Lung (tissue), 12 donors: ENCODE results near the gene C16orf92. TPM values are rescaled to one million over a fixed set of nuclear protein-coding genes. Genes with fewer than 3 reads are reported as not detected.

Experiments used
- ATAC-seq: fragments of 200-7000 bp; cut with Tn5 transposase; one replicate; pipeline ENCODE4 v1.9.1; 2020; ENCODE audit warnings: moderate number of reproducible peaks; ENCODE audit not compliant: insufficient read depth, low FRiP score
- DNase-seq, 3 donors: peaks; one replicate each; pipeline ENCODE4 v3.0.0-alpha.2; 2013 to 2017
- H3K27ac ChIP-seq, 2 donors: one replicate each; pipeline ENCODE4 v1.5.1; 2013; ENCODE audit warnings: mild to moderate bottlenecking in 2 of 2, moderate library complexity in 2 of 2, control low read depth in 1 of 2, inconsistent platforms in 1 of 2, low read depth in 1 of 2, low read length in 1 of 2
- H3K27me3 ChIP-seq, 3 donors: one replicate each; pipeline ENCODE4 v1.5.1; 2013; ENCODE audit warnings: low read length in 2 of 3; ENCODE audit not compliant: control insufficient read depth in 3 of 3, insufficient read depth in 3 of 3
- H3K36me3 ChIP-seq, 4 donors: one replicate each; pipeline ENCODE4 v1.5.1; 2013; ENCODE audit warnings: low read length in 4 of 4, mild to moderate bottlenecking in 1 of 4, moderate library complexity in 1 of 4; ENCODE audit not compliant: control insufficient read depth in 4 of 4, insufficient read depth in 4 of 4
- H3K4me1 ChIP-seq, 5 donors: one replicate each; pipeline ENCODE4 v1.5.1; 2013; ENCODE audit warnings: low read length in 5 of 5, mild to moderate bottlenecking in 2 of 5, moderate library complexity in 1 of 5; ENCODE audit not compliant: control insufficient read depth in 5 of 5, insufficient read depth in 5 of 5
- H3K4me3 ChIP-seq: one replicate; pipeline ENCODE4 v1.5.1; 2013; ENCODE audit warnings: mild to moderate bottlenecking, control low read depth, moderate library complexity
- H3K9ac ChIP-seq, 2 donors: one replicate each; pipeline ENCODE4 v1.5.1; 2013; ENCODE audit warnings: low read length in 2 of 2, control low read depth in 1 of 2; ENCODE audit not compliant: insufficient read depth in 1 of 2
- H3K9me3 ChIP-seq, 4 donors: one replicate each; pipeline ENCODE4 v1.5.1; 2013; ENCODE audit warnings: low read length in 3 of 4, mild to moderate bottlenecking in 1 of 4, moderate library complexity in 1 of 4; ENCODE audit not compliant: control insufficient read depth in 4 of 4, insufficient read depth in 3 of 4
- CTCF ChIP-seq: IDR thresholded peaks from 2 replicates; pipeline ENCODE4 v1.5.1; 2012; ENCODE audit warnings: mild to moderate bottlenecking; ENCODE audit errors: control extremely low read depth, extremely low read depth
- WGBS, 2 donors: extraction: QIAGEN DNeasy Blood & Tissue Kit; methylation state at CpG; one replicate each; pipeline ENCODE4 v1.1.7; 2013; 5-methylcytosine and 5-hydroxymethylcytosine counted together
- polyA plus RNA-seq, 2 donors: library from polyadenylated mRNA; stranded (reverse); fragments of 200-250 nt; gene quantifications; one replicate each; pipeline ENCODE4 v1.2.1, GENCODE V29; 2013
- total RNA-seq, 2 donors: library from RNA; depleted of rRNA in 1 of 2; stranded (reverse); fragments of >200 nt in 1 of 2; gene quantifications; one replicate each; pipeline ENCODE4 v1.2.1, GENCODE V29; 2014 to 2021
- donor health status: control.
- donor health status: control.
- donor health status: Bipolar disorder and iron deficiency.
- donor health status: healthy.
- donor health status: DM: yes; HTN: yes; CAD: no.

The C16orf92 gene
- total and polyA plus RNA-seq, 4 donors, result not detected

GRCh38 chr16:30006659-30007377 lies 16.2 kb upstream of the C16orf92 start:
- peaks cover 0 to 7% (median 0%) of the 10 kb centered on the region in 5 donors for H3K4me1 ChIP-seq
- H3K4me3 ChIP-seq, result no peak overlapping the region
- H3K27me3 ChIP-seq, result peaks cover 3 to 23% (median 4%) of the 10 kb centered on the region in 3 donors
- H3K9me3 ChIP-seq, result peaks cover 0 to 3% (median 0%) of the 10 kb centered on the region in 4 donors
- H3K27ac ChIP-seq, result no peak overlapping the region
- H3K36me3 ChIP-seq, result peaks cover 0 to 12% (median 1%) of the 10 kb centered on the region in 4 donors
- ATAC-seq, result no peak
- no peak for TF ChIP-seq CTCF
- no peak for DNase-seq
- 89% methylated on average over 33 to 34 of the region's 34 CpGs for WGBS, 2 donors
- no peak overlapping the region for H3K9ac ChIP-seq

GRCh38 chr16:30007378-30007895 lies 15.6 kb upstream of the C16orf92 start:
- 71 to 84% methylated on average over 11 of the region's 11 CpGs for WGBS, 2 donors
- Histone ChIP-seq H3K27me3 (peaks cover 4 to 30% (median 8%) of the 10 kb centered on the region in 3 donors), H3K4me3 (no peak overlapping the region), H3K9ac (no peak overlapping the region), H3K9me3 (peaks cover 0 to 3% (median 0%) of the 10 kb centered on the region in 4 donors), H3K4me1 (peaks cover 0 to 7% (median 0%) of the 10 kb centered on the region in 5 donors), H3K36me3 (peaks cover 0 to 8% (median 1%) of the 10 kb centered on the region in 4 donors), H3K27ac (no peak overlapping the region)
- no peak for TF ChIP-seq CTCF
- DNase-seq (no peak), ATAC-seq (no peak)

- WGBS, 2 donors, result 43 to 51% methylated on average over 26 of the region's 26 CpGs
- H3K27me3 ChIP-seq, result peaks cover 4 to 31% (median 8%) of the 10 kb centered on the region in 3 donors
- H3K9ac ChIP-seq, result no peak overlapping the region
- no peak for TF ChIP-seq CTCF
- H3K4me1 ChIP-seq, result peaks cover 0 to 7% (median 0%) of the 10 kb centered on the region in 5 donors
- H3K9me3 ChIP-seq, result peaks cover 0 to 3% (median 0%) of the 10 kb centered on the region in 4 donors
- ATAC-seq (no peak), DNase-seq (no peak)
- peaks cover 0 to 2% (median 0%) of the 10 kb centered on the region in 4 donors for H3K36me3 ChIP-seq
- H3K27ac ChIP-seq, result no peak overlapping the region
- H3K4me3 ChIP-seq, result no peak overlapping the region
These were observed 13.7 kb upstream of the C16orf92 start for GRCh38 chr16:30009085-30009862.
